Right lobe of liver (tissue), 6 donors: ENCODE results near the gene PFDN4. TPM values are rescaled to one million over a fixed set of nuclear protein-coding genes. Genes with fewer than 3 reads are reported as not detected.

ENCODE experiments used
- ATAC-seq, 4 donors: fragments of 200-7000 bp; cut with Tn5 transposase; one replicate each; pipeline ENCODE4 v1.9.1; 2020; ENCODE audit warnings: mild to moderate bottlenecking in 4 of 4, moderate library complexity in 4 of 4
- DNase-seq, 3 donors: peaks; one replicate each; pipeline ENCODE4 v3.0.0-alpha.2; 2020
- H3K27ac ChIP-seq, 3 donors: fragments of 200-600 bp; one replicate each; pipeline ENCODE4 v1.8.0; 2022
- H3K27me3 ChIP-seq, 2 donors: fragments of 200-600 bp; one replicate each; pipeline ENCODE4 v1.8.0; 2022
- H3K36me3 ChIP-seq, 4 donors: fragments of 200-600 bp; sonication (generic) in 1 of 4; one replicate each; pipeline versions ENCODE4 v1.5.1 to v1.8.0; 2017 to 2022; ENCODE audit warnings: control low read depth in 1 of 4
- H3K4me1 ChIP-seq, 4 donors: fragments of 200-600 bp; sonication (generic) in 1 of 4; one replicate each; pipeline versions ENCODE4 v1.5.1 to v1.8.0; 2017 to 2022; ENCODE audit warnings: control low read depth in 1 of 4
- H3K4me3 ChIP-seq, 3 donors: fragments of 200-600 bp; one replicate each; pipeline ENCODE4 v1.8.0; 2022
- H3K9me3 ChIP-seq, 4 donors: fragments of 200-600 bp; sonication (generic) in 1 of 4; one replicate each; pipeline versions ENCODE4 v1.5.1 to v1.8.0; 2017 to 2022; ENCODE audit warnings: control low read depth in 1 of 4
- CTCF ChIP-seq, 4 donors: fragments of 200-600 bp in 3 of 4; fragments of 450-650 bp in 1 of 4; IDR thresholded peaks; one replicate each; pipeline versions ENCODE4 v1.5.1 to v1.8.0; 2016 to 2022; ENCODE audit warnings: antibody characterized with exemption in 4 of 4, mild to moderate bottlenecking in 2 of 4
- POLR2A ChIP-seq: fragments of 450-650 bp; IDR thresholded peaks from one replicate; pipeline ENCODE4 v1.6.1; 2017; ENCODE audit warnings: antibody characterized with exemption, mild to moderate bottlenecking
- WGBS: methylation state at CpG from one replicate; pipeline ENCODE4 v1.1.6; 2018; ENCODE audit warnings: low coverage, low lambda C conversion rate; ENCODE audit not compliant: insufficient coverage; ENCODE audit errors: missing lambda C conversion rate; 5-methylcytosine and 5-hydroxymethylcytosine counted together
- intact Hi-C, 2 donors: fragments of 100-400 bp; cut with DNase I; formaldehyde crosslinking; loops; one replicate each; pipeline versions ENCODE4 v1.11.2 to v1.14.1; 2022
- total RNA-seq, 6 experiments: library from RNA; depleted of rRNA in 2 of 6; stranded (reverse); fragments of >200 nt in 2 of 6; fragmentation: NEBNext Ultra II Directional in 3 of 6; extraction: Animal tissue kit (Norgen Biotek cat#: 25700) in 3 of 6; gene quantifications; one replicate each; pipeline versions ENCODE4 v1.1.0 to v1.2.4, GENCODE V29; 2016 to 2023
- donor health status: DM: no; HTN: yes; CAD: no.
- donor health status: DM: no; HTN: no; CAD: no.
- donor health status: DM: no; HTN: no; CAD: no.
- donor health status: DM: no; HTN: yes; CAD: no.
- donor health status: DM: no; HTN: yes; CAD: no.

The PFDN4 gene
- total RNA-seq, 6 experiments from 2014 or later = 4.2 to 50.9 (median 7.9) TPM

- Histone ChIP-seq H3K27me3 (no peaks in the 10 kb centered on the region), H3K4me1 (peaks cover 0 to 14% (median 5%) of the 10 kb centered on the region in 4 donors), H3K27ac (peak overlapping the region; percentile 99), H3K36me3 (no peaks in the 10 kb centered on the region), H3K4me3 (peak overlapping the region; percentile 79 to 97 (median 86)), H3K9me3 (no peaks in the 10 kb centered on the region)
- TF ChIP-seq CTCF (IDR thresholded peaks at IDR 0.05) (peak in 1 of 4 donors; percentile 5), POLR2A (no peak)
- intact Hi-C loops = no loop called here
- WGBS = 3% methylated on average over 10 of the region's 15 CpGs
- no peak for DNase-seq
- ATAC-seq = peak; percentile 10 to 33 (median 26)
Measured at GRCh38 chr20:54208548-54209176, 775 bp downstream of the PFDN4 start.

GRCh38 chr20:54209216-54209813 lies 1.4 kb downstream of the PFDN4 start:
- intact Hi-C loops = no loop called here
- Histone ChIP-seq H3K4me1 (peaks cover 0 to 14% (median 5%) of the 10 kb centered on the region in 4 donors), H3K27me3 (no peaks in the 10 kb centered on the region), H3K36me3 (no peaks in the 10 kb centered on the region), H3K9me3 (no peaks in the 10 kb centered on the region), H3K4me3 (peak overlapping the region in 2 of 3 donors; percentile 79 to 86), H3K27ac (no peak overlapping the region)
- TF ChIP-seq CTCF (IDR thresholded peaks at IDR 0.05) (no peak), POLR2A (no peak)
- ATAC-seq (no peak), DNase-seq (no peak)
- WGBS = 49% methylated on average over 5 of the region's 5 CpGs

GRCh38 chr20:54212226-54212625 lies 4.3 kb downstream of the PFDN4 start:
- Histone ChIP-seq H3K4me1 (peaks cover 0 to 14% (median 5%) of the 10 kb centered on the region in 4 donors), H3K36me3 (peaks cover 0 to 10% (median 0%) of the 10 kb centered on the region in 4 donors), H3K9me3 (no peaks in the 10 kb centered on the region), H3K4me3 (no peak overlapping the region), H3K27me3 (no peaks in the 10 kb centered on the region), H3K27ac (no peak overlapping the region)
- DNase-seq = no peak
- intact Hi-C loops = loop anchor here in 1 of 2 donors (5.0 kb wide), 1 partner anchor 435 kb away; no protein-coding TSS in a partner anchor
- 100% methylated on average over 1 of the region's 1 CpG for WGBS
- ATAC-seq = no peak
- no peak for TF ChIP-seq CTCF (IDR thresholded peaks at IDR 0.05)
- TF ChIP-seq POLR2A = no peak

GRCh38 chr20:54212871-54213270 lies 5.0 kb downstream of the PFDN4 start:
- H3K36me3 ChIP-seq = peaks cover 0 to 10% (median 0%) of the 10 kb centered on the region in 4 donors
- WGBS = 92% methylated on average over 3 of the region's 3 CpGs
- peaks cover 0 to 14% (median 5%) of the 10 kb centered on the region in 4 donors for H3K4me1 ChIP-seq
- ATAC-seq = no peak
- TF ChIP-seq CTCF (IDR thresholded peaks at IDR 0.05) (no peak), POLR2A (no peak)
- intact Hi-C loops = loop anchor here in 1 of 2 donors (5.0 kb wide), 1 partner anchor 434 kb away; no protein-coding TSS in a partner anchor
- no peak overlapping the region for H3K27ac ChIP-seq
- H3K9me3 ChIP-seq = no peaks in the 10 kb centered on the region
- DNase-seq = no peak
- no peaks in the 10 kb centered on the region for H3K27me3 ChIP-seq
- H3K4me3 ChIP-seq = no peak overlapping the region
